Measurements from ENCODE around the gene ENTHD1.

DNA sequence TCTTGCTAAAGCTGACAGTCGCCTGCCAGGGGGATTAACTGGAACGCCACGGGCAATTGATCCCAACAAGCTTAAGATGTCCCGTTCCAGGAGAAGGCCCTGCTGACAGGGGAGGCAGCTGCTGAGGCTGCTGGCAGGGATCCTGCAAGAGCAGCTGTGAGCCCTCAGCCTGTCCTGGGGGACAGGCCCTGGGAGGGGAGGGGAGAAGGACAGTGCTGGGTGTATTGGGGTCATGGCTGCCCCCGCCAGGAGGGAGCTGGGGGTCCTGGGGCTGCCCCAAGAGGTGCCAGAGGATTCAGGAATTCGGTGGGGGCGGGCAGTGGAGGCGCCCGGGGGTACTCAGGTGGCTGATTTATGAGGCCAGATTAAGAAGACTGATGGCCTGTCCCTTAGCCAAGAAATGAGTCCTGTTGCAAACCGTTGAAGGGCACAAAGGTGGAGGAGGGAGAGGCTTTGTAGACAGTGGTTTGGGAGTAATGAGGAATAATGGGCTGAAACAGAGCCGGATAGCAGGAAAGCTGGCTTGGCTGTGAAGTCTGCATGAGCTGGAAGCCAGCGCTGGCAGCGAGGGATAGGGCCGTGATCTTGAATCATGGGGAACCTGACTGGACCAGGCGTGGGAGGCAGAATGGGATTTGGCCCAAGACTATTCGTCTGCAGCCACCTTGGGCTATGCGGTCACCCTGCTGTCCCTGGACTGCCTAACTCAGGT is 189.5 kb downstream of the ENTHD1 start:
- TF ChIP-seq POLR2AphosphoS5 (IDR thresholded peaks at IDR 0.05; ENCODE audit: borderline replicate concordance, low read depth, low read length) (no peak), EZH2 (IDR thresholded peaks at IDR 0.05) (no peak), FOXP2 (optimal IDR thresholded peaks at IDR 0.05; ENCODE audit: control extremely low read depth, extremely low read length, insufficient read depth) (no peak)
